GM10266 (cell line): Measurements from ENCODE around the gene SPRED2.

ENCODE experiments used
- DNase-seq: peaks from one replicate; pipeline ENCODE4 v3.0.0; 2012; ENCODE audit errors: extremely low spot score
- CTCF ChIP-seq: IDR thresholded peaks from 2 replicates; pipeline ENCODE4 v1.5.1; 2012; ENCODE audit warnings: mild to moderate bottlenecking, low read depth; ENCODE audit not compliant: control insufficient read depth, insufficient read depth; ENCODE audit errors: missing control alignments

Gene SPRED2

GRCh38 chr2:65366595-65367125 is 65.7 kb downstream of the SPRED2 start:
- no peak for TF ChIP-seq CTCF
- no peak for DNase-seq

- TF ChIP-seq CTCF = no peak
- DNase-seq = no peak
Measured at GRCh38 chr2:65364986-65365733, 67.2 kb downstream of the SPRED2 start.

GRCh38 chr2:65363879-65364666 is 68.3 kb downstream of the SPRED2 start:
- no peak for DNase-seq
- no peak for TF ChIP-seq CTCF

GRCh38 chr2:65361623-65362022 is 70.8 kb downstream of the SPRED2 start:
- TF ChIP-seq CTCF = no peak
- no peak for DNase-seq

GRCh38 chr2:65360441-65360840 is 72.0 kb downstream of the SPRED2 start:
- no peak for DNase-seq
- TF ChIP-seq CTCF = no peak

GRCh38 chr2:65358678-65359400 is 73.6 kb downstream of the SPRED2 start:
- TF ChIP-seq CTCF = no peak
- no peak for DNase-seq
